CD4-positive, alpha-beta T cell treated with Interleukin-4 for 4 hours (primary cell): ENCODE results near the gene KRAS.

Source experiments
- DNase-seq: peaks from one replicate; pipeline ENCODE4 v3.0.0-alpha.2; 2020

Gene KRAS

GRCh38 chr12:25194722-25195055 is 56.0 kb downstream of the KRAS start:
- no peak for DNase-seq

- no peak for DNase-seq
These were observed 56.5 kb downstream of the KRAS start for GRCh38 chr12:25194214-25194613.

GRCh38 chr12:25190793-25191192 is 59.9 kb downstream of the KRAS start:
- no peak for DNase-seq

GRCh38 chr12:25189656-25190055 is 61.1 kb downstream of the KRAS start:
- no peak for DNase-seq

- DNase-seq: peak; percentile 30
These were observed 62.9 kb downstream of the KRAS start for GRCh38 chr12:25187781-25188180.

- DNase-seq: peak; percentile 49
These were observed 63.8 kb downstream of the KRAS start for GRCh38 chr12:25186788-25187402.

- peak; percentile 61 for DNase-seq
These were observed 64.5 kb downstream of the KRAS start for GRCh38 chr12:25186038-25186787.

GRCh38 chr12:25184132-25184531 is 66.6 kb downstream of the KRAS start:
- DNase-seq: no peak

- no peak for DNase-seq
These were observed 68.0 kb downstream of the KRAS start for GRCh38 chr12:25182765-25183164.

- no peak for DNase-seq
These were observed 87.9 kb downstream of the KRAS start for GRCh38 chr12:25162866-25163265.

GRCh38 chr12:25156061-25156460 is 94.7 kb downstream of the KRAS start:
- DNase-seq: no peak

- DNase-seq: peak; percentile 68
These were observed 95.6 kb downstream of the KRAS start for GRCh38 chr12:25155022-25155576.
